HG03280 (cell line): ENCODE results near the gene MAPK8.
"Not testable (repeated sequence)": the region's sequence is repeated elsewhere in the genome, so short reads cannot be mapped to it uniquely, and the experiment has no call there.

Source experiments
- ATAC-seq: cut with Tn5 transposase; IDR thresholded peaks from one replicate; pipeline ENCODE4 v1.9.1; 2021; ENCODE audit warnings: mild to moderate bottlenecking, moderate library complexity; ENCODE audit not compliant: unreplicated experiment

Gene MAPK8

DNA sequence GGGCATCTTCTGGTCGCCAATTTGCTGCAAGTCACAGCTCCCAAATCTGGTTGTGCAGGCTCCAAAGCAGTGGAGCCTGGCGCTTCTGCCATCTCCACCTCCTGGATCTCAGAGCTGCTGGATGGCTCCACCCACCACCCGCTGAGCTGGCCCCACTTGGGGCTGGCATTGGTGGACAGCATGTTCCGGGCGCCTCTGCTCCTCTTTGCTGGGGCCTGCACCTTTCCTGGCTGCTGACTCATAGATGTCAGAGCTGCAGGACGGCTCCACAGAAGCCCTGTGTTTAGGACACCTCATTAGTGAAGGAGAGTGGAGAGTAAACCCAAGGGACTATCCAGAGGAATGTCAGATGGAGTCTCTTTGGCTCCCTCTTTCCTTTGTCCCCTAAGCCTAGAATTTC lies 27.4 kb downstream of the MAPK8 start:
- ATAC-seq: no peak

DNA sequence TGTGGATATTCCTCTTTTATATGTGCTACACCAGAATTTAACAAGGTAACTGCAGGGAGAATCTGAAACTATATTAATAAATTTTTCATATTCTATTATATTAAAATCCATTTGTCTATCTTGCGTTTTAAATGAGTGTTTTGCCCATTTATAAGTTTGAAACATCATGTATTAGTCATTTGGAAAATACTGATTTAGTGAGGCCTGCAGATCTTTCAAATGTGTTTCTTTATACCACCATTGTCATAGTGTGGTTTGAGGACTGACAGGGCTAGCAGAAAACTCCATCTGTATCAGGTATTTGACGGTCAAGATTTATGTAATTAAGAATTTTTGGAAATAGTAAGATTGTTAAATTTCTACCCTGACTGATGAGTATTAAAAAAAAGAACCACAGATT lies 29.3 kb downstream of the MAPK8 start:
- no peak for ATAC-seq

DNA sequence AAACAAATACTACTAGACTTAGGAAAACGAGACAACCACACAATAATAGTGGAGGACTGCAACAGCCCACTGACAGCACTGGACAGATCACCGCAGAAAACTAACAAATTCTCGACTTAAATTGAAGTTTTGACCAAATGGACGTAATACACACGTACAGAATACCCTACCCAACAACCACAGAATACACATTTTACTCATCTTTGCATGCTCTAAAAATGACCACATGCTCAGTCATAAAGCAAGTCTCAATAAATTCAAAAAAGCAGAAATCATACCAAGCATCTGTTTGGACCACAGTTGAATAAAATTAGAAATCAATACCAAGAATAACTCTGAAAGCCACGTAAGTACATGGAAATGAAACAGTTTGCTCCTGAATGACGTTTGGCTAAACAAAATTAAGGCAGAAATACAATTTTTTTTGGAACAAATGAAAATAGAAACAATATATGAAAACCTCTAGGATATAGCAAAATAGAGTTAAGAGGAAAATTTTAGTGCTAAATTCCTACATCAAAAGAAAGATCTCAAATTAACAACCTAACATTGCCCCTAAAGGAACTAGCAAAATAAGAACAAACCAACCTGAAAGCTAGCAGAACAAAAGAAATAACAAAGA lies 30.6 kb downstream of the MAPK8 start:
- ATAC-seq: peak; percentile 78

DNA sequence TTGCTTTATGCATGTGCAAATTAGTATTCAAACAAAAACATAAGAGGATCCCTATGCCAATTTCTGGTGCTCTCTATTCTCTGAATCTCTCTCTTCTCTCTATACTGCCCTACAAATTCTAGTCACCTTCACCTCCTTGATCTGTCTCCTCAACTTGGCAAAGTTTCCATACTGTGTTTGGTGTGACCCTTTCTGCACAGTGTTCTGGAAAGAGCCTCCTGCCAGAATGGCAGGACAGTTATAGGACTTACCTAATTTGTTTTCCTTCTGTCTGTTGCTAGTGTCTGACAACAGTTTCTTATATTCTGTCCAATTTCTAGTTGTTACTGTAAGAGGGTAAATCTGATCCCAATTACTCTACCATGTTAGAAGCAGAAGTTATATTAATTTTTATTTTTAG lies 34.3 kb downstream of the MAPK8 start:
- no peak for ATAC-seq

DNA sequence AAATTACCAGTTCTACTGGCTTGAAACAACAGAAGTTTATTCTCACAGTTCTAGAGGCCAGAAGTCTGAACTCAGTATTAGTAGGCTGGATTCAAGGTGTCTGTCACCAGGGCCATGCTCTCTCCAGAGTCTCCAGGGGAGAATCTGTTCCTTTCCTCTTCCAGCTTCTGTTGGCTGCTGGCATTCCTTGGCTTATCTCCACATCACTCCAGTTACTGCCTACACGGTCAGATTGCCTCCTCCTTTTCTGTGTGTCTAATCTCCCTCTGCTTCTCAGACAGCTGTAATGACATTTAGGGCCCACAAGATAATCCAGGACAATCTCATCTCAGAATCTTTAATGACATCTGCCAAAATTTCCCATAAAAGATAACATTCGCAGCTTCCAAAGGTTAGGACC lies 36.6 kb downstream of the MAPK8 start:
- no peak for ATAC-seq

DNA sequence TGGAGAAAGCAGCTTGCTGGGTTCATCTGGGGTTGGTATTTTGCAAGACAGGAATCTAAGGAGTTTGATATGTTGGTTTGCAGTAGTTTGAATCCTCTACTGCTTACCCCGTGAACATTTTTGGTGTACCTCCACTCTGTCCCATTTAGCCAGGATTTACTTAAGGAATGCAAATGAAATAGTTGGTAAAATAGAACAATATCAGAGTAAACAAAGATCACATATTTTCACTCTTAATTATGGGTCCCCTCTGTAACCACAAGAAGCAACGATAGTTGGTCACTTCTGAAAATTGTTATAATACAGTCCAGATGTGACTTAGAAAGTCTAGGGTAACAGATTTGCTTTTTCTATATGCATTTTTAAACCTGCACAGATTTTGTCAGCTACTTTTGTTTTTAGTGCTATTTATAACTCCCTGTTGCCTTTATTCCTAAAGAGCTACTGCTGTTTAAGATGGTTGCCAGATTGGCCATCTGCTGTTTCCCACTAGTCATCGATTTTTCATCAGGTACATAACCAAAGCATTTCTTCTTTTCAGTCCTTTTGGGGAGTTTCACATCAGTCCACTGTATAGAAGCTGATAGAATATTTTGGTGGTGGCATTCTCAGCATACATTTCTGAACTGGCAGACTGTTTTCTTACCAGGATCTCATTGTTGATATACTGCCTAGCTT lies 37.6 kb downstream of the MAPK8 start:
- ATAC-seq: no peak

DNA sequence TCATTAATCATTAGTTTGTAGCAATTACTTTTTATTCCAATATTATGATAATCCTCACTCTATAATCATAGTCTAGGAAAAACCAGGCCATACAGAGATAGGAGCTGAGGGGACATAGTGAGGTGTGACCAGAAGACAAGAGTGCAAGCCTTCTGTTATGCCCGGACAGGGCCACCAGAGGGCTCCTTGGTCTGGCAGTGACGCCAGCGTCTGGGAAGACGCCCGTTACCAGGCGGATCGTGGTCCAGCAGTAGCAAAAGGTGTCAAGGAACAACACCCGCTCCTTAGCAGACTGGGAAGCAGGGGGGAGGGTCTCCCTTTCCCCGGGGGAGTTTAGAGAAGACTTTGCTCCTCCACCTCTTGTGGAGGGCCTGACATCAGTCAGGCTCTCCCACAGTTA lies 39.8 kb downstream of the MAPK8 start:
- not testable (repeated sequence) for ATAC-seq

DNA sequence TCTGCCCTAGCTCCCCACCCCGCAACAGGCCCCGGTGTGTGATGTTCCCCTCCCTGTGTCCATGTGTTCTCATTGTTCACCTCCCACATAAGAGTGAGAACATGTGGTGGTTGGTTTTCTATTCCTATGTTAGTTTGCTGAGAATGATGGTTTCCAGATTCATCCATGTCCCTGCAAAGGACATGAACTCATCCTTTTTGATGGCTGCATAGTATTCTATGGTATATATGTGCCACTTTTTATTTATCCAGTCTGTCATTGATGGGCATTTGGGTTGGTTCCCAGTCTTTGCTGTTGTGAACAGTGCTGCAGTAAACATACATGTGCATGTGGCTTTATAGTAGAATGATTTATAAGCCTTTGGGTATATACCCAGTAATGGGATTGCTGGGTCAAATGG lies 41.1 kb downstream of the MAPK8 start:
- ATAC-seq: not testable (repeated sequence)

DNA sequence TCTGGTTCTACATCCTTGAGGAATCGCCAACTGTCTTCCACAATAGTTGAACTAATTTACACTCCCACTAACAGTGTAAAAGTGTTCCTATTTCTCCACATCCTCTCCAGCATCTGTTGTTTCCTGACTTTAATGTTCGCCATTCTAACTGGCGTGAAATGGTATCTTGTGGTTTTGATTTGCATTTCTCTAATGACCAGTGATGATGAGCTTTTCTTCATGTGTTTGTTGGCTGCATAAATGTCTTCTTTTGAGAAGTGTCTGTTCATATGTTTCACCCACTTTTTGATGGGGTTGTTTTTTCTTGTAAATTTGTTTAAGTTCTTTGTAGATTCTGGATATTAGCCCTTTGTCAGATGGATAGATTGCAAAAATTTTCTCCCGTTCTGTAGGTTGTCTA lies 41.5 kb downstream of the MAPK8 start:
- not testable (repeated sequence) for ATAC-seq

DNA sequence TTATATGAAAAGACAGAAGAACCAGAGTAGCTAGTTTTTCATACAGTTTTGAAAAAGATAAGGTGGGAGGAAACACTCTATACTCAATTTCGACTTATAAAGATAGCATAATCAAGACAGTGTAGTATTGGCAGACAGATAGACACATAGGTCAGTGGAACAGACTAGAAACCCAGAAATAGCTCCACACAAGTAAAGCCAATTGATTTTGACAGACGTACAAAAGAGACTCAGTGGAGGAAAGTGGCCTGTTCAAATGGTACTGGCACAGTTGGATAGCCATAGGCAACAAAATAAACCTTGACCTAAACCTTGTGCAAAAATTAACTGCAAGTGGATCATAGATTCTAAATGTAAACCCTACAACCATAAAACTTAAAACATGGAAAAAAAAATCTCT lies 46.8 kb downstream of the MAPK8 start:
- no peak for ATAC-seq

DNA sequence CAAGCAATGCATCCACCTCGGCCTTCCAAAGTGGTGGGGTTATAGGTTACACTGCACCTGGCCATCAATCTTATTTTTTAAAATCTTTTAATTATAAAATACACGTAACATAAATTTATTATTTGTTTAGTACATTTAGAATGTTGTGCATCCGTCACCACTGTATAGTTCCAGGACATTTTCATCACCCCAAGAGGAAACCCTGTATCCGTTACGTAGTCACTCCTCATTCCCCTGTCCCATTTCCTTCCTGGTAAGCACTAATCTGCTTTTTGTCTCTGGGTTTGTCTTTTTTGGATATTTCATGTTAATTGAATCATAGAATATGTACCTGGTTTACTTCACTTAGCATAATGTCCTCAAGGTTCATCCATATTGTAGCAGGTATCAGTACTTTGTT lies 51.2 kb downstream of the MAPK8 start:
- no peak for ATAC-seq

DNA sequence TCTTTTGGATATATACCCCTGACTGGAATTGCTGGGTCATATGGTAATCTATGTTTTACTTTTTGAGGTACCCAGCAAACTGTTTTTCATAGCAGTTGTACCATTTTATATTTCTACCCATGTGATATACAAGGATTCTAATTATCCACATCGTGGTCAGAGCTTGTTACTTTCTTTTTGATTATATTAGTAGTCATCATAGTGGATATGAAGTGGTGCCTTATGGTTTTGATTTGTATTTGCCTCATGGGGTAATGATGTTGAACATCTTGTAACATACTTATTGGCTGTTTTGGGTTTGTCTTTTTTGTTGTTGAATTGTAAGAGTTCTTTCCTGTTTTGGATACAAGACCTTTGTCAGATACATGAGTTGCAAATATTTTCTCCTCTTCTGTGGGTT lies 51.7 kb downstream of the MAPK8 start:
- ATAC-seq: no peak

DNA sequence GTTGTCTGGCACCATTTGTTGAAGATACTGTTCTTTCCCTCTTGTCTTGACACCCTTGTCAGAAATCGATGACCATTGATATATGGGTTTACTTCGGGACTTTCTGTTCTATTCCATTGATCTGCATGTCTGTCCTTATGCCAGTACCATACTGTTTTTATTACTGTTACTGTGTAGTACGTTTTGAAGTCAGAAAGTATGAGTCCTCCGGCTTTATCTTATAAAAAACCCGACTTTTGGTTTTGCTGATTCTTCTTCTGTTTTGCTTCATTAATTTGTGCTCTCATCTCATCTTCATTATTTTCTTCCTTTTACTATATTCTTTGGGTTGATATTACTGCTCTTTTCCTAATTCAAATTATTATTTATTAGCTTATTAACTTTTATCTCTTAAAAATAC lies 52.4 kb downstream of the MAPK8 start:
- ATAC-seq: no peak

DNA sequence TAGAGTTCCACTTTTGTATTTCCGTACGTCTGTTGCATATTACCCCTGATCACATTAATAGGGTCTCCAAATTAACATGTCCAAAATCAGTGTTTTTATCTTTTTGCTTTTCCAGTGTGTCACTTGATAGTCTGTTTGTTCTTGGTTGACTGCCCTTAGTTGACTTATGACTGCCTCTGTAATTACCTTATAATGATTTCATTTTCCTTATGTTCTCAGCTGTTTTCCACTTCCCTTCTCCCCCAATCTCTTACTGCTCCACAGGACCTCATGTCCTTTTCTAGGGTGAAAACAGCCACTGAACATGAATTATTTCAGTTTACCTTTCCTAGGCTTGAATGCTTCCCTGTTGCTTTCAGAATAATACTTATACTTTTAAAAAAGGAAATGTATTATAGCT lies 54.7 kb downstream of the MAPK8 start:
- ATAC-seq: no peak

DNA sequence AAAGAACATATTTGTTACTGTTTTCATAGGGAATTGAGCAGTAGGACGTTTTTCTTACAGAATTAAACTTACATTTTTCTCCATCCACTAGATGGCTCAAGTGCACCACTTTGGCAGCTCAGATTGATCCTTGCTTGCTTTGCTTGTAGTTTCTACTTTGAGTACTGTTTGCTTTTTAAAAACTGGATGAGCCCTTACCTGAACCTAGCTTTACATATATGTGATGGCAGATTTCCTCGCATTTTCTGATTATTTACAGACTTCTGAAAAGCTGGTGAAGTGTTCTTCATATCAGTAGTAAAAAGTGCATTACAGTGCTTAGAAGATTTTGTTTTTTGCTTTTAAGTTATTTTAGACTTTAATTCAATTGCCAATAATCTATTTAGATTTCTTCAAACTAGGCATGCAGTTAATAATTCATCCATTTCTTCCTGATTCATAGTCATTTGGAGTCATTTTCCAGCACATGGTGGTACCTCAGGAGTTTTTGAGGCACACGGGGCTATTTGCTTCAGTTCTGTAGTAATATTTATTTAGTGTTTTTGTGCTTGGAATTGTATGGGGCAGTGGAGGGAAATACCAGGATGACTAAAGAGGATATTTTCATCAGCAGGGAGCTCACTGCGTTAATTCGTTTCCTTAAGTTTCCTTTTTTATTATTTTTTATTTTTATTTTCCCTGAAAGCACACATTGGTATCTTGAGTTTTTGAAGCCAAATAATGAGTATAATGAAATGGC lies 57.3 kb downstream of the MAPK8 start:
- no peak for ATAC-seq

DNA sequence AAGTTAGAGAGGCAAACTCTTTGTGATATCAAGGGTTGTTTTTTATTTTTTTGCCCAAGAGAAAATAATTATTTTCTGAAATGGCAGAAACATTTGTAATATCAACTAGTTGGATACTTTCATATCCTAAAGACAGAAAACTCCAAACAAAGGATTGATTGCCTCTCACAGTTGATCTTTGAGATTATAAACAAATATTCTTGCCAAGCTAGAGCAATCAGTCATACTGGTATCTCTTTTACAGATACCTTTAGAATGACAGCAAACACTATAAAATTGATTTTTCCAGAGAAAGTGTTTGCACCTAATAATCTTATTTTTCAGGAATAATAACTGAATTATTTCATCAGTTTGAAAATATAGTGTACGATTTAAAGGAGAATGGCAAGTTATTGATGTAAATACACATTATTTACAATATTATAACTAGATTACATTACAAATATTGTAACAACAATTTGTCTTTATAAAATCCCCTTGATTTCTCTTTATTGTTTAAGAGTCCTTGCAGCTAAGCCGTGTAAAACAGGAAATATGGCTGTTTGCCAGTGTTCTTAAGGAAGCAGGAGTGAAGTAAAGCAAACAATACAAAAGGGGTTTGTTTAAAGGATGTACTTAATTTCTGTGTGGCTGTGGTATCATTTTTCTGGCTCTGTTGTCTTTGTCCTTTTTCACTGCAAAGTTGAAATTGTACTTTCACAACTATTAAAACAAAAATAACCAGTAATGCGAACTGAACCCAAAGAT lies 58.4 kb downstream of the MAPK8 start:
- no peak for ATAC-seq

DNA sequence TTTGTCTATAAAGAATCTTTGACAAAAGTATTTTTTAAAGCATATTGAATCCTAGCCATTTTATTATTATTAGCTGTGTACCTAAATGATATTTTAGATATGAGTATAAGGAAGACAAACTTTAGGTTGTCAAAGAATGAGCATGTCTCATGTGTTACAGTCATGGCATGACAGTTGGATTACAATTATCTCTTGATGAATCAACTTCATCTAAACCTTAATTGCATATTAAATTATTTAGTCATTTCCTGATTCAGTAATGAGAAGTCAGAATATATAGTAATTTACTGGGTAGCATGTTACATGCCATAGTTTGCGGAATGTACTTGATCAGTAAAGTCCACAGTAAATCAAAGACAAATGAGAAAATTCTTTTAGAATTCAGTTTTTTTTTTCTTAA lies 59.2 kb downstream of the MAPK8 start:
- no peak for ATAC-seq

DNA sequence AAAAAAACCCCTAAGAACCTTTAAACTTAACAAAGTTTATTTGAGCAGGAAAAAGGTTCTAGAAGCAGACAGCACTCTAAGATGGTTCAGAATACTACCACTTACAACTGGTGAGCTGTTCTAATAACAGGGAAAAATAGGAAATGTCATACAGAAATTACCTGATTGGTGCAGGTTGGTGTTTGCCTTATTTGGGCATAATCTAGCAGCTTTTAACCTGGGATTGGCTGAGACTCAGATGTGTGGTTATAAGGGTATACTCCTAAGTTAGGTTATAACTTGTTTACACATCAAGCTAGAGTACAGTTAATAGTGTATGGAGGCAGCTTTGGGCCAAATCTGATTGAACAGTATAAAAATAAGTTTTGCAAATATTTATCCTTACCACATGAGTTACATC lies 59.8 kb downstream of the MAPK8 start:
- no peak for ATAC-seq

DNA sequence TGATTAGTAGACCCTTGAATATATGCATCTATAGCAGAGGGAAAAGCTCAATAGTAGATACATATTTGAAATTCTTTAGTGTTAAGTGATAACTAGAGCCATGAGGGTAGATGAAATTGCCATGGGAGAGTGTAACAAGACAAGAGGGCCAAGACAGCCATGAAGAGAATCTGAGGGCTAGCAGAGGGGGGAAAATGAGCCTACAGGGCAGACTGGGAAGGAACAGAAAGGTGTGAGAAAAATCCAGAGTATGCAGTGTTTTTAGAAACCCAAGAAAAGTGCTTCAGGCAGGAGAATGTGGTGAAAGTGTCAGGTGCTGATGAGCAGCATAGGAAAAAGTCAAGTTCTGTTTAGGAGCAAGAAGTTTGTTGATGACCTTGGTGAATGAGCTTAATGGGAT lies 63.0 kb downstream of the MAPK8 start:
- ATAC-seq: no peak

DNA sequence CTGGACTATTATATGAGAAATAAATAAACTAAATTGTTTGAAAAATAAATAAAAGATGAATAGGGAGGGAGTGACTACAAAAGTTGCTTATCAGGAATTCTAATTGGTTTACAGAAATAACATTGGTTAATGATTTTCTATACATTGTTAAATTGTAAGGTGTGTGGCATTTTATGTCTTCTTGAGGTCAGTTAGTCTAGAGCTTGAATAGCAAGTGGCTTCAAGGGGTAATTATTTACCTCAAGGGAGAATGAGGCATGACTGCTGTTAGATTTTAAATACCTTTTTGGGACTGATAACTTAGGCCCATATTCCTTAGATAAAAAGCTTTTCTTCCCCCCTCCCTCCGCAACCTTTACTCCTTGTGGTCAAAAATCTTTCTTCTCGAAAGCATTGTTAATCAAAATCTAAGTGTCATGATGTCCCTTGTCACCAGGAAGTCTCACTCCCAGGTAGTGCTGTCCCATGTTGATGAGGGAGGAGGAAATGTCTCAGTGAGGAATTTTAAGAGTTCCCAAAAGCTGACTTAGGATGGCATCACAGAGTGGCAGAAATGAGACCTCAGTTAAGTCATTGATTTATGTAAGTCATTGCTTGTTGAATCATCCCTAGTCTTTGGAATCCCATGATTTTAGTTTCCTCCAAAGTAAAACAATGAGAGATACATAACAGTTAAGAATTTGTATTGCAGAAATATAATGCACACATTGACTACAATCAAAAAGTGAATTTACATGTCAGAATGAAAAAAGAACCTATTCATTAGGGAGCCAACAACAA lies 71.5 kb downstream of the MAPK8 start:
- no peak for ATAC-seq

DNA sequence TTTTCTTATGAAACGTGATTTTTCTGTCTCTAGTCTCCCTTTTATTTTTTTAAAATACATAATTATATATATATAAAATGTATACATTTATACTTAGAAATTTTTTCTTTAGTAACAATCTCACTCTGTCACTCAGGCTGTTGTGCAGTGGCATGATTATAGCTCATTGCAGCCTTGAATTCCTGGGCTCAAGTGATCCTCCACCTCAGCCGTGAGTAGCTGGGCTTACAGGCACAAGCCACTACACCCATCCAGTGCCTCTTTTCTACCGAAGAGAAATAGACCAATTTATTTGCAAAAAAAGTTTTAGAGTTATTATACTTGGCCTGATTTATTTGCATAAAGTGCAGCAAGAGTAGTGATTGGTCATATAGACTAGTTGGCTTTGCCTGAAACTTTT lies 72.2 kb downstream of the MAPK8 start:
- ATAC-seq: no peak
